HPDE6-E6E7 (cell line): ENCODE measurements around the gene NPEPL1.

Experiments
- DNase-seq: peaks from one replicate; pipeline ENCODE4 v3.0.0; 2011; ENCODE audit warnings: missing footprints; ENCODE audit errors: extremely low spot score

The NPEPL1 gene

GRCh38 chr20:58658760-58659159 lies 33.8 kb upstream of the NPEPL1 start:
- DNase-seq = no peak

- no peak for DNase-seq
These were observed 32.8 kb upstream of the NPEPL1 start for GRCh38 chr20:58659841-58660240.

DNA sequence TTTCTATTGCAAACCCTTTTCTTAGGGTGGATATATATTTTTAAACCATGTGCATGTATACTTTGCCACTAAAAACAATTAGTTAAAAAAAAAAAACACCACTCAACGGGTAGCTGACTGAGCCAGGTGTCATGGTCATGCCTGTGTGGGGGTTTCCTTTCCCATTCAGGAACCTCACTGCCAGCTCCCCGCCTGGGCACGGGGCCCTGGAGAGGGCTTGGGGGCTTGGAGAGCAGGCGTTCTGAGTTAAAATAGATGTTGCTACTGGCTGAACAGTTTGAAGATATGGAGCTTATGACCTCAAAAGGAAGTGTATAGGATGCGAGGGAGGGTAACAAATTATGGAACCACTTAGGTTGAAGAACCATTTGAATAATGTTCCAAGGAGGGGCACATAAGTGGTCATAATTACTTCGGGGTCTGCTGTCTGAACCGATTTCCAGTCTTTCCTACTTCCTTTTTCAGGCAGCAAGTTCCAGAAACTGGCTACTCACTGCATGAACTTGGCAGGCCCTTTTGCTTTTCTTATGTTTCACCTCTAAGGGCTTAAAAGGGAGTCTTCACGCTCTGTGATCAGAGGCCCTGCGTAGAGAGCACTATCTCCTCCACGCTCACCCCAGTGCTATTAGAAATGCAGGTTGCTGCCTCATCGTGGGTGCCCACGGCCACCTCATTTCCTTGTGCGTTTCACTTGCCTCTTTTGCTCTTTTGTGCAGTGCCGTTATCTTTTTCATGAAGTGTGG lies 31.6 kb upstream of the NPEPL1 start:
- no peak for DNase-seq

DNA sequence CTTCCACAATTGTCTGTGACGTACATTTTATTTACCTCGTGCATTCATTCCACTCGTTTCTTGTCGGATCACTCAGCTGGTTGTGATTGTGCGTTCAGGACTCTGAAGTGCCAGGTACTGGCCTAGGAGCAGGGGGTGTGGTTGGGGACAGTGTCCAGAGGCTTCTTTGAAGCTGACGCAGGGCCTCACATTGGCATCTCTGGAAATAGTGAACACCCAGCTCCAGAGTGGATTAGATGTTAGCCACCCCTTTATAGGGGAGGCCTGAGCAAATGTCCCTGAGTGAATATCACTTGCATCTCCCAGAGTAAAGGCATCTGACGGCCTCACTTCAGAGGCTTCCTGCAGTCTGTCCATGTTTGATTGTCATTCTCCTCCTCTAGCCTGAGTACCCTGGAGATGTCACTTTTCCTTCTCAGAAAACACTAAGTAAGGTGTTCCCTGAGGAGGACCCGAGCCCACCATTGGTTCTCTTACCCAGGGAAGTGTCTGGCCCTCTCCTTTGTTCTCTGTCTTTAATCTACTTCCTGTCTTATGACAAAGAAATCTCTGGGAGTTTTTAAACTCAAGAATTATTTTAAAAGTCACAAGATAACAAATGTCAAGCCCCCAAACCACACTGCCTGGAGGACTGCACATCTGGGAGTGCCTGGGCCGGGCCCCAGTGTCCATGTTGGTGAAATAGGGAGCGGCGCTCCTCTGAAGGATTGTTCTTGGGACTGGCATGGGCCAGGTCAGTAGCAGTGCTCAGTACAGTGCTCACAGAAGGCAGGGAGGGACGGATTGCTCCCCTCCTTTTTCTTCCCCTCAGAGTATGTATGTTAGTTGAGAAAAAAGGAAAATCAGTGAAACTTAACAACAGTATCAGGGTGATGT lies 30.8 kb upstream of the NPEPL1 start:
- no peak for DNase-seq

GRCh38 chr20:58664331-58664730 lies 28.3 kb upstream of the NPEPL1 start:
- DNase-seq = no peak

DNA sequence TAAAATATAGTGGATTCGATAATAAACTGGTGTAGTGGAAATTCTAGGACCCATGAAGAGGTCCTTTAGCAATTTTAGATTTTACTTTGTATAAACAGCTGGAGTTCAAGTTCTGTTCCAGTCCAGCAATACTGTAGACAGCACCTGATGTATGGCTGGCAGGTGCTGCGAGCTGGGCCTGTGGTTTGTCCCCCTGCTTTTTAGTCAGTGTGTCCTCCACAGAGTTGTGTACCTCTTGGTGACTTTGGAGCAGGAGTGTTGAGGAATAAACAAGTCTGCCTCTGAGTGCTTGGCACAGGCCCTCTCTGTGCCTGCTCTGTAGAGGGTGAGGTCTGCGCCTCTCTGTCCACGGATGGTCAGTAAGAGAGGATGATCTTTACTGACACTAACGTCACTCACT lies 27.7 kb upstream of the NPEPL1 start:
- DNase-seq = no peak

DNA sequence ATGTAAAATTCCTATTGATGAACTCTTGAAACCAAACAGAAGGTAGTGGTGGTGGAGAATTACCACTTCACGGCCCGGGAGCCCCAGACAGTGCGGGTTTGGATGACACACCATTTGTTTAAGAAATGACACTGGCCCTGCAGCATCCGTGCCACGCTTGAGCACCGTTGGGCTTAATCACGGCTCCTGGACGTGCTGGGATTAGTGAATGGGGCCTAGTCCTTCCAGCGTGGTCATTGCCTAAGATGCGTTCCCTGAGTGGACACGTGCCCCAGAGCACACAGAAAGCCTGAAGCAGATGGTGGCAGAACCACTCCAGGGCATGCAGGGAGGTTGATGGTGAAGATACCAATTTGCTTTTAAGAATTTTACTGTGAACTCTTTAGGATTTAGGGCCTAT lies 27.0 kb upstream of the NPEPL1 start:
- no peak for DNase-seq

DNA sequence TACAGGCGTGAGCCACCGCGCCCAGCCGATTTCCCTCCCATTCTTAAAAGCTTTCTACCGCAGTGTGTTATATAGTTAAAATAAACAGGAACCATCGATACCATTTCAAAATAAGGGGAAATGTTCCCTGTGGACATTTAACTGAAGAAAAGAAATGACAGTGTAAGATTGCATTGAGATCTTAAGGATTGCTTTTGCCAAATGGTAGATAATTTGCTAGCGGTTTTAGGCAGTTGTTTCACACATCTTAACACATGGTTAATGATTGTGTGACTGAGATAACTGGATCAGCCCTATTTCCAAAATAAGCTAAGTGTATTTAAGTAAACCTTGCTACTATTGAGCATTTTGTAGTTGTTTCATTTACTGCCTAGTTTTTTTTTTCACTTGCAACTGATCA lies 25.9 kb upstream of the NPEPL1 start:
- DNase-seq = no peak

DNA sequence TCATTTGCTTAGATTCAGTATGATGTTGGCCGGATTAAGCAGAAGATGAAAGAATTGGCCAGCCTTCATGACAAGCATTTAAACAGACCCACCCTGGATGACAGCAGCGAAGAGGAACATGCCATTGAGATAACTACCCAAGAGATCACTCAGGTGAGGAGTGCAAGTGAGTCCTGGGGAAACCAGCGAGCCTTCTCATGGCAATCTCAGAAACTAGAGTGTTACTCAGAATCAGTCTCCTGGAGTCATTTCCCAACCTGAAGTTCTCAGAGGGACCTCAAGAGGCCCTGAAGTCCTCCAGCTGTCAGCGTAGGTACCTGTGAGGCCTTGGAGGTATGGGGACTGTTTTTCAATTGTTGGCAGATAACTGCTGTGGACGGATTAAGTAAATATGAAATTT lies 24.6 kb upstream of the NPEPL1 start:
- no peak for DNase-seq

DNA sequence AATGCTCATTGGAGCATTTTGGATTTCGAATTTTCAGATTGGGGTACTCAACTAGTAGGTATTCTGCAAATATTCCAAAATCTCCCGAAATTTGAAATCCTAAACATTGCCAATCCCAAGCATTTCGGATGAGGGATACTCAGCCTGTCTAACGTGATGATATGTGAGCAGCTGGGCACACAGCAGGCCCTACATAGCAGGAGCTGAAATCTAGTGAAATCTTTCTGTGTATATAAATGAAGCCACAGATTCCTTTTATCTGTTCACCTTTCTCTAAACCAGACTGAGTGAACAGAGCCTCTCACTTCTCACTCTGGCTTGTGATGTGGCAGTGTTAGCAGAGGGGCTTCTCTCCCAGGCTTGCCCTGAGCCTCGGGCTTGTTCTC lies 23.7 kb upstream of the NPEPL1 start:
- no peak for DNase-seq

DNA sequence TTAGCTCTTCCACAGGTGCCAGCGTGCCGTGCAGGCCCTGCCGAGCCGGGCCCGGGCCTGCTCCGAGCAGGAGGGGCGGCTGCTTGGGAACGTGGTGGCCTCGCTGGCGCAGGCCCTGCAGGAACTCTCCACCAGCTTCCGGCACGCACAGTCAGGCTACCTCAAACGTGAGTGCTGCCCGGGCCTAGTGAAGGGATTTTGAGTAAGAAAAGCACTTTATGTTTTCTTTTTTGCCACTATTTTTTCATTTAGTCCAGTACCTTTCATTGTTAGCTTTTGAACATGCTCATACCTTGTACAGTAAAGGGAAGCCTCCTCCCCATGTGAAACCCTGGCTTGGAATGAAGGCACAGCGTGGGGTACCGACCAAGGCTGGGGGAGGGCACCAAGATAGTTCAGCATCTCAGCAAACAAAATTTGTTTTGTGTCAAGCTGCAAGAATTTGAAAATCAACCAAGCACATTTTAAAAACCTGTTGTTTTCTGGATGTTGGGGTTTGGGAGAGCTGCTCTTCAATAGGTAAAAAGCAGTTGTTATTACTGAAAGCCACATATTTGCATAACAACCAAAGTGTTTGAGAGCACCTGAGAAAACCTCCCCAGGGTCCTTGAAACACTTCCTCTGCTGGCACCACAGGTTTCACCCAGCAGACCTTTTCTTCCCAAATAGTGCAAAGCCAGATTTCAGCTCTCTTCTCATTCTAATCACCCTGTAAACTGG lies 23.2 kb upstream of the NPEPL1 start:
- DNase-seq = no peak

GRCh38 chr20:58670102-58670501 lies 22.5 kb upstream of the NPEPL1 start:
- no peak for DNase-seq

- DNase-seq = no peak
These were observed 21.9 kb upstream of the NPEPL1 start for GRCh38 chr20:58670659-58671058.

- DNase-seq = no peak
These were observed 19.5 kb upstream of the NPEPL1 start for GRCh38 chr20:58673119-58673518.

GRCh38 chr20:58675146-58675584 lies 17.4 kb upstream of the NPEPL1 start:
- no peak for DNase-seq

DNA sequence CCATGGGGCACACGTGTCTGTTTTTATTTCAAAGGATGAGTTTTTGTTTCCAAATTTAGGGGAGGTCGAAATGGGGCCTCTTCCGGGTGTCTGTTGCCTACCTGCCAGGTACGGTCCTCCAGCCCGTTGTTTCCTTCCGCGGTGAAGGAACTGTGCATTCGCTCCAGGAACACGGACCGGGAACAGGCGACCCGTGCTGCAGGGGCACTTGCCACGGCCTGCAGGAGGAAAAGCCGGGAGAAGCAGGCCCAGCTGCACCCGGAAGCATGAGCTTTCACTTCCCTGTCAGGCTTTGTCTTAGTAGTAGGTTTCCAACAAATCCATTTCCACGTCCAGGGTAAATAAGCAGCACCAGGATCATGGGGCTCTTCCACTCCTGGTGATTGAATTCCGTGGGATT lies 17.0 kb upstream of the NPEPL1 start:
- no peak for DNase-seq

GRCh38 chr20:58676161-58676560 lies 16.4 kb upstream of the NPEPL1 start:
- DNase-seq = no peak

- no peak for DNase-seq
These were observed 15.5 kb upstream of the NPEPL1 start for GRCh38 chr20:58677079-58677604.

- no peak for DNase-seq
These were observed 14.8 kb upstream of the NPEPL1 start for GRCh38 chr20:58677808-58678207.

DNA sequence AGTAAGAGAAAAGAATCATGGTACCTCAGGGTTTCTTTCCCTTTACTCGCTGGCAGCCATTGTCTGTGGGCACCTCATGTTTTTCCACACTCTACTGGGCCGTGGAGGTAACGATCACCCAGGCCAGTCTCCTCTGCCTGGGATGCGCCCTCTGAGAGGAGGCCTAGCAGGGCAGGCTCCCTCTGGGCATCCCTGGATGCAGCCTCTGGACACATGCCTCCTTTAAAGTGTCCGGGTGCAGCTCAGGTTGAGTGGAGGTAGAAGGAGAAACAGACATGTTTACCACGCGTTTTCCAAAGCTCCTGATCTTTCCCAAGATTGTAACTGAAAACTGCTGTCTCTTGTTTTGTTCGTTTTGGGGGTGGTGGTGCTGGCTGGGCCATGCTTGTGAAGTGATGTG lies 13.8 kb upstream of the NPEPL1 start:
- DNase-seq = no peak

- peak; percentile 42 for DNase-seq
These were observed 9.7 kb upstream of the NPEPL1 start for GRCh38 chr20:58682656-58683531.
